Kidney epithelial cell (primary cell): ENCODE data around the gene CD300E. TPM values are rescaled to one million over a fixed set of nuclear protein-coding genes. Genes with fewer than 3 reads are reported as not detected.

Source experiments
- DNase-seq: peaks from one replicate; pipeline ENCODE4 v3.0.0-alpha.2; 2010; ENCODE audit warnings: low read depth
- H3K27me3 ChIP-seq: 2 replicates; pipeline ENCODE4 v1.6.0; 2011; ENCODE audit warnings: low read length; ENCODE audit not compliant: control insufficient read depth, insufficient read depth
- H3K36me3 ChIP-seq: 2 replicates; pipeline ENCODE4 v1.5.1; 2011; ENCODE audit warnings: low read length; ENCODE audit not compliant: control insufficient read depth, insufficient read depth
- H3K4me3 ChIP-seq: 2 replicates; pipeline ENCODE4 v1.5.1; 2011; ENCODE audit warnings: low read depth, mild to moderate bottlenecking, control low read depth, low read length
- total RNA-seq: library from RNA; depleted of rRNA; stranded (reverse); fragments of >200 nt; gene quantifications from 2 replicates; pipeline ENCODE4 v1.2.3, GENCODE V29; 2015
- TF ChIP-seq, protein P1 (sequence below): IDR thresholded peaks from 2 replicates; pipeline ENCODE4 v1.5.1; 2011; ENCODE audit warnings: mild to moderate bottlenecking, moderate library complexity, low read length, control low read depth, inconsistent platforms; ENCODE audit not compliant: insufficient read depth, poor library complexity, severe bottlenecking

CD300E gene
- total RNA-seq, 1 donor from 2014 or later = not detected

DNA sequence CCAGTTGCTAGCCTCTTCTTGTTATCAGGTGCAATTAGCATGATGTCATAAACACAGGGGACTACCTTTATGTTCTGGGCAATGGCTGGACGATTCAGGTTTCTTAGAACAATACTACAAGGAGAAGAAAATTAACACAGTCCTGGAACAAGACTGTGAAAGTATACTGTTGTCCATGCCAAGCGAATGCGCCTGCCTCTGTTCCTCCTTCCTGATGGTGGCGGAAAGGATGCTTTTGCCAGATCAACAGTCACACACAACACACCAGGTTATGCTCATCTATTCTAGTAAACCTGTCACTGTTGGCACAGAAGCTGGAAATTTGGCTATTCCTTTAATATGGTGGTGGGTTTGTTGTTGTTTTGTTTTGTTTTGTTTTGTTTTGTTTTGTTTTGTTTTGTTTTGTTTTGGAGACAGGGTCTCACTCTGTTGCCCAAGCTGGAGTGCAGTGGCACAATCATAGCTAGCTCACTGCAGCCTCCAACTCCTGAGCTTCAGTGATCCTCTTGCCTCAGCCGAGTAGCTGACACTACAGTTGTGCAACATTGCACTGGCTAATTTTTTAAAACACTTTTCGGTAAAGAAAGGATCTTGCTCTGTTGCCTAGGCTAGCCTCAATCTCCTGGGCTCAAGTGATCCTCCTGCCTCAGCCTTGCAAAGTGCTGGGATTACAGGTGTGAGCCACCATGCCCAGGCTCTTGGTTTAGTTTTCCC is 28.3 kb downstream of the CD300E start:
- DNase-seq = no peak
- Histone ChIP-seq H3K27me3 (peaks cover 9% of the 10 kb centered on the region), H3K4me3 (no peak overlapping the region), H3K36me3 (no peaks in the 10 kb centered on the region)
- TF ChIP-seq, protein P1, sequence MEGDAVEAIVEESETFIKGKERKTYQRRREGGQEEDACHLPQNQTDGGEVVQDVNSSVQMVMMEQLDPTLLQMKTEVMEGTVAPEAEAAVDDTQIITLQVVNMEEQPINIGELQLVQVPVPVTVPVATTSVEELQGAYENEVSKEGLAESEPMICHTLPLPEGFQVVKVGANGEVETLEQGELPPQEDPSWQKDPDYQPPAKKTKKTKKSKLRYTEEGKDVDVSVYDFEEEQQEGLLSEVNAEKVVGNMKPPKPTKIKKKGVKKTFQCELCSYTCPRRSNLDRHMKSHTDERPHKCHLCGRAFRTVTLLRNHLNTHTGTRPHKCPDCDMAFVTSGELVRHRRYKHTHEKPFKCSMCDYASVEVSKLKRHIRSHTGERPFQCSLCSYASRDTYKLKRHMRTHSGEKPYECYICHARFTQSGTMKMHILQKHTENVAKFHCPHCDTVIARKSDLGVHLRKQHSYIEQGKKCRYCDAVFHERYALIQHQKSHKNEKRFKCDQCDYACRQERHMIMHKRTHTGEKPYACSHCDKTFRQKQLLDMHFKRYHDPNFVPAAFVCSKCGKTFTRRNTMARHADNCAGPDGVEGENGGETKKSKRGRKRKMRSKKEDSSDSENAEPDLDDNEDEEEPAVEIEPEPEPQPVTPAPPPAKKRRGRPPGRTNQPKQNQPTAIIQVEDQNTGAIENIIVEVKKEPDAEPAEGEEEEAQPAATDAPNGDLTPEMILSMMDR = no peak

DNA sequence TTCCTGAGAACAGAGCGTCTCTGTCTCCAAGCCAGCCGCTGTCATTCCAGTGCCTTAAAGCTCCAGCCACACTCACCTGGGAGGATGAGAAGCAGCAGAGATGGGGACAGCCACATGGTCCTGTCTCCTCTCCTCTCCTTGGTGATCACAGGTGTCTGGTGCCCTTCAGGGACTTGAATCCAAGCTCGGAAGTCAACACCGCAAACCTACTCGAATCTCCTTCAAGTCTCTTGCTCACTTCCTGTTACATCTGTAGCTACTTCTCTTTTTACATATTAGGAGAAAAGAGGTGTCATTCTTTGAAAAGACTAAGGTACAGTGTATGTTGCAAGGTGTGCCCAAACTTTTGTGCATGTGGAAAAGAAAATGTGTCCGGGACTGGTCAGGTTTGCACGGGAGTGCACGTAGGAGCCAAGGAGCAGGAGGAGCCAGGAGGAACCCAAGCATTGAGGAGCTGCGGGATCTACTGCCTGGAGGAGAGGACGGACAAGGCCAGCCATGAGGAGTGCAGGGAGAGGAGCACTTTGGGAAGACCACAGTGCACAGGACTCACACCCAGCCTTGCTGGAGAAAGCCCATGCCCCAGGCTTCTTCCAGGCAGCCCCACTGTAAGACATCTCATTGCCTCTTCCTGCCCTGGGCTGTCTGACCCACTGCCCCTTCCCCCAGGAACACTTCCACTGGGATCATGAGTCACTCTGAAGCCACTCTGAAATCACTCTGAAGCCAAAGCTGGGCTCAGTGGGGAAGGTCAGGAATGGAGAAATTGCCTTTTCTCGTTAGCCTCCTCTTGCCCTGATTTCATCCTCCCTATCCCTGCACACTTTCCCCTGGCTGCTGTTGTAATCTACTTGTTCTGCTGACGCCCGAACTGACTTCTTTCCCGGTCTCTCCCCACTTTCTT is 31.2 kb downstream of the CD300E start, which contains the start of gene CD300LD:
CD300LD (minus strand) TSS at position 197 of the 904 bp plus-strand sequence; CDS start at position 116, 81 bp downstream.
- H3K4me3 ChIP-seq = no peak within 1 kb of the TSS
- no peaks in the 10 kb centered on the region for H3K36me3 ChIP-seq
- TF ChIP-seq, protein P1 = no peak
- no peak for DNase-seq
- peaks cover 3% of the 10 kb centered on the region for H3K27me3 ChIP-seq

DNA sequence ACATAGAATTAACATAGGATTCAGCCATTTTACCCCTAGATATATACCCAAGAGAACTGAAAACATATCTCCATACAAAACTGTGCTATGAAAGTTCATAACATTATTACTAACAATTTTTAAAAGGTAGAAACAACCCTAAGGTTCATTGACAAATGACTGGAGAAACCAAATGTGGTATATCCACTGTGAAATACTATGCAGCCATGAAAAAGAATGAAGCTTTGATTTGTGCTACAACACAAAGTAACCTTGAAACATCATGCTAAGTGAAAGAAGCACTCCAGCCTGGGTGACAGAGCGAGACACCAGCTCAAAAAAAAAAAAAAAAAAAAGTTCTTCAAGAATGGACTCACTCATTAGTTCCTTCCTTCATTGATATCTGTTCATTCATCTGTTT is 32.0 kb downstream of the CD300E start:
- no peak for DNase-seq
- Histone ChIP-seq H3K36me3 (no peaks in the 10 kb centered on the region), H3K27me3 (peaks cover 3% of the 10 kb centered on the region), H3K4me3 (no peak overlapping the region)
- TF ChIP-seq, protein P1 = no peak

DNA sequence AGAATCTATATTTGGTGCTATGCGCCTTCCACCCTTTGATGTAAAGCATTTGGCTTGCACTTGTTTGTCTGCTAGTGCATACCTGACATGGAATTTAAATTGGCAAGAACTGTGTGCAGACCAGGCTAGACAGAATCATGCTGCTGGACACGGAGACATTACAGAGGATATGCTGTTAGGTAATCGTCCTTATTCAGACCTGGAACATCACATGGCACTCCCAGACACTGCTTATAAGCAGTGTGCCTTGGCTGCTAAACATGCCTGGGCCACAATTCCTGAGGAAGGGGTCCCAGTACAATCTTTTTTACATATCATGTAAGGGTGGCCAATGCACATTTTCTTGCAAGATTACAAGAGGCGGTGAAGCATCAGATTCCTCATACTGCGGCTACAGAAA is 37.8 kb downstream of the CD300E start:
- Histone ChIP-seq H3K27me3 (no peaks in the 10 kb centered on the region), H3K36me3 (no peaks in the 10 kb centered on the region), H3K4me3 (no peak overlapping the region)
- TF ChIP-seq, protein P1 = no peak
- no peak for DNase-seq

DNA sequence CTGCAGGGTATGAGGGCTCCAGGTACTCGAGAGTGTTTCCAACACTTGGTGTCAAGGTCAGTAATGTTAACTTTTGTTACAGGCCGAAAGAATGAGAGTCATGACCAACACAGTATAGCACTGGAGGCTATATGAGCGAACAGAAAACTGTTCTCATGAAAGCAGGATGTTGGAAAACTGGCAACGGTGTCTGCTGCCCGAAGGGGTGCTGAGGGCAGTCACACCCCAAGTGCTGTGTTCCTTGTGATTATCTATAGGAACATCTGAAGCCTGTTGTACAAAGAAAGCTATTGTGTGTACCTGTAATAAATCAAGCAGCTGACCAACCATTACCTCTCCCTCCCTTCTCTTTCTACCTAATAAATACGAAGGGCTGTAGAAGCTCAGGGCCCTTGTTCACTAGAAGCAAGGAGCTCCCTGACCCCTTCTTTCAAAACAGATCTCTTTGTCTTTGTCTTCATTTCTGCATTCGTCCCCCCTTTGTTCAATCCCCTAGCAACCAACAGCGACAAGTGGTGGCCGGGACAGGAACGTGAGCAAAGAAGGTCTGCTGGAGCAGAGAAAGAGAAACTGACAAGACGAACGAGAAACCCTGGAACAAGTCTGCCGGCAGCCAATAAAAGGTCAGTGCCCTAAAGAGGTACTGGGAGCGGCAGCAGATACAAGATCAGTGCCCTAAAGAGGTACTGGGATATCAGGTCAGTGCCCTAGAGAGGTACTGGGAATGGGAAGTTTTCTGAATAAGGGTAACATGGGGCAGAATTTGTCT is 39.1 kb downstream of the CD300E start:
- DNase-seq = no peak
- Histone ChIP-seq H3K27me3 (no peaks in the 10 kb centered on the region), H3K4me3 (no peak overlapping the region), H3K36me3 (no peaks in the 10 kb centered on the region)
- TF ChIP-seq, protein P1 = no peak
